ENCODE measurements around the gene CCDC38. TPM values are rescaled to one million over a fixed set of nuclear protein-coding genes. Genes with fewer than 3 reads are reported as not detected.
A peak's percentile ranks its signal among the peaks of the same experiment; 100 is the strongest.

Gene CCDC38
- total RNA-seq, 1 experiment from 2014 or later = not detected

- no peak for DNase-seq (ENCODE audit: low spot score)
These were observed 105.7 kb downstream of the CCDC38 start for GRCh38 chr12:95836630-95837239.

- no peak for DNase-seq (ENCODE audit: low spot score)
These were observed 106.2 kb downstream of the CCDC38 start for GRCh38 chr12:95836185-95836609.

- no peak for DNase-seq (ENCODE audit: low spot score)
These were observed 107.8 kb downstream of the CCDC38 start for GRCh38 chr12:95834572-95834971.

- no peak for DNase-seq (ENCODE audit: low spot score)
These were observed 111.9 kb downstream of the CCDC38 start for GRCh38 chr12:95830335-95831089.

GRCh38 chr12:95829395-95829794 lies 113.0 kb downstream of the CCDC38 start:
- no peak for DNase-seq (ENCODE audit: low spot score)

- peak; percentile 34 for DNase-seq (ENCODE audit: low spot score)
These were observed 122.2 kb downstream of the CCDC38 start for GRCh38 chr12:95820096-95820703.

Other genes starting within 250 kb of the CCDC38 start
- 9.9 and 14.1 TPM in 2 replicates for gene NTN4, start 151.8 kb downstream of the CCDC38 start, total RNA-seq (2014; rRNA removed; shearing (Covaris generic))
- gene SNRPF, start 83.7 kb downstream of the CCDC38 start, total RNA-seq (2014; rRNA removed; shearing (Covaris generic)) = 34.3 and 54.8 TPM in 2 replicates
- gene AMDHD1, start 717 bp upstream of the CCDC38 start, total RNA-seq (2014; rRNA removed; shearing (Covaris generic)) = 0.65 and 0.79 TPM in 2 replicates
- not detected in 2 replicates for gene HAL, start 53.7 kb upstream of the CCDC38 start, total RNA-seq (2014; rRNA removed; shearing (Covaris generic))
- gene LTA4H, start 93.0 kb upstream of the CCDC38 start, total RNA-seq (2014; rRNA removed; shearing (Covaris generic)) = 87.0 and 92.3 TPM in 2 replicates

All from A172 (cell line).